Measurements from ENCODE around the gene SYNE3.

The SYNE3 gene, protein sequence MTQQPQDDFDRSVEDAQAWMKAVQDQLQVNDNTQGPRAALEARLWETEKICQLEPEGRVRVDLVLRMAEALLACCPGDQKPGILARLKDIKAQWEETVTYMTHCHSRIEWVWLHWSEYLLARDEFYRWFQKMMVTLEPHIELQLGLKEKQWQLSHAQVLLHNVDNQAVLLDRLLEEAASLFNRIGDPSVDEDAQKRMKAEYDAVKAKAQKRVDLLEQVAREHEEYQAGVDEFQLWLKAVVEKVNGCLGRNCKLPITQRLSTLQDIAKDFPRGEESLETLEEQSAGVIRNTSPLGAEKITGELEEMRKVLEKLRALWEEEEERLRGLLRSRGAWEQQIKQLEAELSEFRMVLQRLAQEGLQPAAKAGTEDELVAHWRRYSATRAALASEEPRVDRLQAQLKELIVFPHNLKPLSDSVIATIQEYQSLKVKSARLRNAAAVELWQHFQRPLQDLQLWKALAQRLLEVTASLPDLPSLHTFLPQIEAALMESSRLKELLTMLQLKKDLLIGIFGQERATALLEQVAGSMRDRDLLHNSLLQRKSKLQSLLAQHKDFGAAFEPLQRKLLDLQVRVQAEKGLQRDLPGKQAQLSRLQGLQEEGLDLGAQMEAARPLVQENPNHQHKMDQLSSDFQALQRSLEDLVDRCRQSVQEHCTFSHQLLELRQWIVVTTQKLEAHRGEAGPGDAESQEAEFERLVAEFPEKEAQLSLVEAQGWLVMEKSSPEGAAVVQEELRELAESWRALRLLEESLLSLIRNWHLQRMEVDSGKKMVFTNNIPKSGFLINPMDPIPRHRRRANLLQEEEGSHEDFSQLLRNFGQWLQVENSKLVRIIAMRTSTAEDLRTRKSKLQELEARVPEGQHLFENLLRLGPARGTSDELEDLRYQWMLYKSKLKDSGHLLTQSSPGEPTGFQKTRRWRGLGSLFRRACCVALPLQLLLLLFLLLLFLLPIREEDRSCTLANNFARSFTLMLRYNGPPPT

GRCh38 chr14:95516554-95517181 is at the start of gene SYNE3:
Gene SYNE3, minus strand, starts transcription at chr14:95516650. Its CDS starts 40,829 bp downstream, at chr14:95475821.
- no peak for DNase-seq (ENCODE audit: low spot score)

DNA sequence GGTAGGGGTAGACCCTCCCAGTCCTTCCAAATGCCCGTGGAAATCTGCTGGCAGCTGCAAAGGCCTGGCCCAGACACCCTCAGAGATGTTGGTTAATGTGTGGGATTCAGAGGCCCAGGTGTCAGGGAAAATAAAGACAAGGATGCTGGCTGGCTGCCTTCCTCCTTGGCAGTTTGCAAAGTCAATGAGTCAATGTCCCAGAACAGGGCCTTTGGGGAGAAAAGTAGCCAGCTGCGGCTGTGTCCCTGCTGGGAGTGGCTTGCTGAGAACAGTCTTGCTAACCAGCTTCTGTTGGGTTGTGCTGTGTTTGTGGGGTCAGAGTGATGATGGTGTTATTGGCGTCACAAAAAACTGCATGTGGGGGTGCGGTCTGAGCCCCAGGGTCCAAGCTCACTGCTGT is 47.6 kb upstream of the SYNE3 start:
- DNase-seq (ENCODE audit: low spot score) = no peak

DNA sequence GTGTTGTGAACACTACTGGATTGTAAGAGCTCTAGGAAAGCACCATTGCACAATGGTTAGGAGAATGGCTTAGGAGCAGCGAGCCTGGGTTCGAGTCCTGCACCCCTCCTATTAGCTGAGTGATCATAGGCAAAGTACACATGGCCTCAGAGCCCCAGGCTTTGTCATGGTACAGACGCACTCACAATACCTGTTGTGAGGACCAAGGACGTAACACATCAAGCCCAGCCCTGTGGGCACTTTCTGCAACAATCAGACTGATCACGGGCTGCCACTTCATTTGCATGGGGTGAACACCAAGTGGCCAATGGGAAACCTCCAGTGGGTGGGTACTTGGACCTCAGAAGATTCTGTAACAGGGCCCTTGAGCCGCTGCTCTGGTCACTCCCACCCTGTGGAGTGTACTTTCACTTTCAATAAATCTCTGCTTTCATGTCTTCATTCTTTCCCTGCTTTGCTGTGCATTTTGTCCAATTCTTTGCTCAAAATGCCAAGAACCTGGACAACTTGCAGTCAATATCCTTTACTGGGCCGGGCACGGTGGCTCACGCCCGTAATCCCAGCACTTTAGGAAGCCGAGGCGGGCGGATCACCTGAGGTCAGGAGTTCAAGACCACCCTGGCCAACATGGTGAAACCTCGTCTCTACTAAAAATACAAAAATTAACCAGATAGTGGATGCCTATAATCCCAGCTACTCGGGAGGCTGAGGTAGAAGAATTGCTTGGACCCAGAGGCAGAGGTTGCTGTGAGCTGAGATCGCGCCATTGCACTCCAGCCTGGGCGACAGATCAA is 46.6 kb upstream of the SYNE3 start:
- no peak for DNase-seq (ENCODE audit: low spot score)

DNA sequence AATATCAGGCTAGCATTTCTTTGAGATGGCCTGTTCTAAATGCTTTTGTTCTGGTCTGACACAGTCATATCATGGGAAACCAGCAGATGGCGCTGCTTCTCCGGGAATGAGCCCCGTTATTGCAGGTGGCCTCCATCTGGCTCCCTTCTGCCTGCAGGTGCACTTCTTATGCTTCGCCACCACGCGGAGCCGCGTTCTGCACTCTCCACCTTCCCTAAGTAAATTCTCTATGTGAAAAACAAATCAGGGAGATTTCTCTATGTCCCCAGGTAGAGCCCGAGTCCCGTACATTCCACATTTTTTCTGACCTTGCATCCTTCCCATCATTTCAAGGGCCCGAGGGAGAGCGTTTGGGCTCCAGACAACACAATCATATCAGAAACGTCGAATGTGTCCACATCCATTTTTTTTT is 44.6 kb upstream of the SYNE3 start:
- peak; percentile 67 for DNase-seq (ENCODE audit: low spot score)

GRCh38 chr14:95559203-95559602 is 42.8 kb upstream of the SYNE3 start:
- no peak for DNase-seq (ENCODE audit: low spot score)

DNA sequence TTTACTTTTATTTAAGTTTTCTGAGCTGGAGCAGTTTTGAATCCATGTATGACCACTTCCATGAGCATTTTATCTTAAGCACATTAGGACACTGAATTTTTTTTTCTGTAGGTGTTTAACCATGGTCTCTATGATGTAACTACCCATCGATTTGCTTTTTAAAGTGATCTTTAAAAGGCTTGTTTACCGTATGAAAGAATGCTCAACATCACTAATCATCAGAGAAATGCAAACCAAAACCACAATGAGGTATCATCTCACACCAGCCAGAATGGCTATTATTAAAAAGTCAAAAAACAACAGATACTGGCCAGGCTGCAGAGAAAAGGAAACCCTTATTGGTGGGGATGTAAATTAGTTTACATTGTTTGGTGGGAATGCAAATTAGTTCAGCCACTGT is 41.4 kb upstream of the SYNE3 start:
- no peak for DNase-seq (ENCODE audit: low spot score)

DNA sequence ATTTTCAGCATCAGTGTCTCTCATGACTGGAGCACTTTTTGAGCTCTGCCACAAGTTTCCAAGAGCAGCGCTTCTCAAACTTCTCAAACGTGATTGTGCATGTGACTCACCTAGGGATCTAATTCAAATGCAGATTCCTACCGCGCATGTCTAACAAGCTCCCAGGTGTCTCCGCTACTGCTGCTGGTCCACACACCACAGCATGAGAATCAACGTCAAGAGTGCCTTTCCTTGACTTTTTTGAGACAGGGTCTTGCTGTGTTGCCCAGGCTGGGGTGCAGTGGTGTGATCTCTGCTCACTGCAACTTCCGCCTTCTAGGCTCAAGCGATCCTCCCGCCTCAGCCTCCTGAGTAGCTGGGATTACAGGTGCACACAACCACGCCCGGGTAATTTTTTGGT is 40.8 kb upstream of the SYNE3 start:
- no peak for DNase-seq (ENCODE audit: low spot score)

GRCh38 chr14:95555053-95555452 is 38.6 kb upstream of the SYNE3 start:
- DNase-seq (ENCODE audit: low spot score) = no peak

DNA sequence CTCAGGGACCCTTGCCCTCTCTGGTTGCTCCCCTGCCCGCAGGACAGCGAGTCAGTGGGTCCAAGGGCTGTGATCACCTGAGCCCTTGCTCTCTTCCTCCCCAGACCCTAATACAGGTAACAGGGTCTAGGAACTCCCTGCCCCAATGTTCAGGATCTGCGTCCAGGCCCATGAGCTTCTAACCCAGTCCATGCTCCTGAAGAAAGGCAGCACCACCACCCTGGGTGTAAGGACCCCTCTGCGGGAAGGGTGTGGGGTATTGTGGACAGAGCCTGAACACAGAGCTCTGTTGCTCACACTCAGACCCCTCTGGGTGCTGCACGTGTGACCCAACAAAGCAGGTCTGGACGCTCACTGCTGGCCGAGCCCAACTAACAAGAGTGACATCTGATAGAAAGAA is 36.7 kb upstream of the SYNE3 start:
- DNase-seq (ENCODE audit: low spot score) = no peak

- no peak for DNase-seq (ENCODE audit: low spot score)
Observed at GRCh38 chr14:95551435-95551834, 35.0 kb upstream of the SYNE3 start.

- DNase-seq (ENCODE audit: low spot score) = no peak
Observed at GRCh38 chr14:95549656-95550585, 33.5 kb upstream of the SYNE3 start.

DNA sequence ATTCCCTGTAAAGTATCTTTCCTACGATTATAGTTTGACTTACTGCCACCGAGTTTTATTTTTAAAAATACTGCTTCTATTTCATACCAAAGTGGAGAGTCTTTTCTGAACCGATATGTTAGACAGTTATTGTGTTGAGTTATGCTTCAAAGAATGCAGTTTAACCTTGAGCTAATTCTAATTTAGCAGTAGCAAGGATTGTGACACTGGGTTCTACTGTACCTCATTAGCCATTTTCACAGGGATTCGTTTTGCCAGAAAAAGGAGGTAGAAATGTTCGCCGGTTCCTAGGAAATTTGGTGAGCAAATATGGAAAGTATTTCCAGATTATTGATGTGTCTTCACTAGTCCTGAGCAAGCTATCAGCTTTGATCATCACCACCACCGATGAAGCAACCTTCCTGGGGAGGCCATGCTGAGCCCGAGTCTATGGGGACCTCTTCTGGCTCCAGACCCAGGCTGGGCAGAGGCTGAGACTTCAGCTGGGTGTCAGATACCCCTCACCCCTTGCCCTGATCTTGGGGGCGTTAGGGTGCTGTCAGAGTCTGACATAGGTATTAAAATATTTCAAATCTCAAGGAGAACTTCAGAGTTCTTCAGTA is 32.0 kb upstream of the SYNE3 start:
- no peak for DNase-seq (ENCODE audit: low spot score)

DNA sequence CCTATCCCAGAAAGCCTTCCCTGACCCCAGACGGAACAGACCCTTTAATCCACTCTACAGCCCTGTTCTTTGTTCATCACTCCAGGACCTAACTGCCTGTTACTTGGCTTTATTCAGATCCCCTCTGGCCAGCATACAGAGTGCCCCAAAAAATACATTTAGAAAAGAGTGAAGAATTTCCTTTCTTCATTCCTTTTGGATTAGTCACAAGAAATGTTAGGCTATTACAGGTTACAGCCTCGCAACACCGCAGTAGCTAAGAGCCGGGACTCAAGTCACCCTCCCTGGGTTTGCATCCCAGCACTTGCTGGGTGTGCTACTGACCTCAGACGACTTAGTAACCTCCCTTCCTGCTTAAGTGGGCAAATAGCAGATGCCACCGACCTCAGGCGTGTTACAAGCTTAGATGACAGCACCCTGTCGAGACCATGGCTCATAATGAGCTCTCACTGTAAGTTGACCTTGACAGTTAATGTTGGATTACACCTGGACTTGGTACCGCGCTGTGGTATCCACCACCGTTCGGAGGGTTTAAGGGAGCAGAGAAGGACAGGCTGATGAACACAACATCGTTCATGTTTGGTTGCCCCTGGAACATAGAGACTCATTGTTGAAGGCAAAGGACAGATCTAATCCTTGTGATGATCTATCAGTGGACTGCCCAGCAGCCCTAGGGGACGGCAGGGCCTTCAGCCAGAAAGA is 31.3 kb upstream of the SYNE3 start:
- peak; percentile 51 for DNase-seq (ENCODE audit: low spot score)

DNA sequence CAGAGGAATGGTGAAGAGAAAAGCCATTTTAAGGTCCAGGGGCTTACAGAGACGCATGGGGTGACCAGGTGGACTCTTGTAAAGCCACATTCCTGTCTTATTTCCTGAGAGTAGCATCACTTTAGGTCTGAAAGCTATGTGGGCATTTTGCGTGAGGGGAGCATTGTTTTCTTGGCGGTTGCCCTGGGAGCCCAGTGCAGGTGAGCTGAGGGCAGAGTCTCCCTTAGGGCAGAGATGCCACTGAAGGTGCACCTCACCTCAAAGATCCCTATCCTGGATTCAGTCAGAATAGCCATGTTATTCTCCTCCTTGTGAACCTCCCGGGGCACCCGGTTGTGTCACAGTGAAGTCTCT is 30.8 kb upstream of the SYNE3 start:
- no peak for DNase-seq (ENCODE audit: low spot score)

DNA sequence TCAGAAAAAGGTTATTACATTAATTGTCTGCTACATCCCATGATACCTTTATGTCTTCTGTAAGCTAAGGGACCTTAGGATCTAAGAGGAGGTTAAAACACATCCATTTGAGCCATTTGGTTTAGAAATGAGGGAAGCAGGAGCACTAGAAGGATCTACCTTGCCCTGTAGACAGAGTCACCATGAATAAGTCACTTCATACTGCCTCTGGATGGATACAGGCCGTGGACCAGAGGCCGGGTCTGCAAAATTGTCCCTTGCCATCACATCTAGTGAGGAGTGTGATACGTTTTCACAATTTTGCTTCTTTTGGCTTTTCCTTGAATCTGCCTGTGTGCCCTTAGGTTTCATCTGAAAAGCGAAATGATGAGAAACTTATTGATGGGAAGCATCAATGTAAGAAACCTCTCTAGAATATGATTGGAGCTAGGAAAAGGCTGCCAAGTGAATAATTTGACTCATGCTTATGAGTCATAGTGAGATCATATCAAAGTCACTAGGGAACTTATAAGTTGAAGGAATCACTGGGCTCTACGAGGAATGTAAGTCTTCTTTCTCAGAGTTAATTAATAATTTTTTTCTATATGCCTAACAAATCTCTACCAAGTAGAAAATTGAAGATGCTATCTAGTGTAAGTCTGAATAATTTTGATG is 29.2 kb upstream of the SYNE3 start:
- peak; percentile 87 for DNase-seq (ENCODE audit: low spot score)

- DNase-seq (ENCODE audit: low spot score) = no peak
Observed at GRCh38 chr14:95544588-95544987, 28.1 kb upstream of the SYNE3 start.

DNA sequence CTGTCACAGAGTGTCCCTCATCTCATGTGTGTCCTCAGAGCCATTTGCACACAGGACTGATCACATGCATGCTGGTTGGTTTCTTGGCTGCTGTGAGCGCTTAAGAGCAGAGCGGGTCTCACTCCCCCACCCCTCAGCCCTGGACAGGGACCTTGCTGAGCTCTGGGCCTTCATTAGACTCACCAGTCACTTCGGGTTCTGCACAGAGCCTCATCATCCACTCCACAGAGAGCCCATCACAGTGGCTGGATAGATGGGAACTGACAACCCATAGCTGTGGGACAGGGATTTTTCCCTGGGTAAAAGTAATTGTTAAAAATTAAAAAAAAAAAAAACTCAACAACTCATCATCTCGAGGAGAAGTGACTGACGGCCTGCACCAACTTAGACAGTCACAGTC is 26.6 kb upstream of the SYNE3 start:
- no peak for DNase-seq (ENCODE audit: low spot score)

DNA sequence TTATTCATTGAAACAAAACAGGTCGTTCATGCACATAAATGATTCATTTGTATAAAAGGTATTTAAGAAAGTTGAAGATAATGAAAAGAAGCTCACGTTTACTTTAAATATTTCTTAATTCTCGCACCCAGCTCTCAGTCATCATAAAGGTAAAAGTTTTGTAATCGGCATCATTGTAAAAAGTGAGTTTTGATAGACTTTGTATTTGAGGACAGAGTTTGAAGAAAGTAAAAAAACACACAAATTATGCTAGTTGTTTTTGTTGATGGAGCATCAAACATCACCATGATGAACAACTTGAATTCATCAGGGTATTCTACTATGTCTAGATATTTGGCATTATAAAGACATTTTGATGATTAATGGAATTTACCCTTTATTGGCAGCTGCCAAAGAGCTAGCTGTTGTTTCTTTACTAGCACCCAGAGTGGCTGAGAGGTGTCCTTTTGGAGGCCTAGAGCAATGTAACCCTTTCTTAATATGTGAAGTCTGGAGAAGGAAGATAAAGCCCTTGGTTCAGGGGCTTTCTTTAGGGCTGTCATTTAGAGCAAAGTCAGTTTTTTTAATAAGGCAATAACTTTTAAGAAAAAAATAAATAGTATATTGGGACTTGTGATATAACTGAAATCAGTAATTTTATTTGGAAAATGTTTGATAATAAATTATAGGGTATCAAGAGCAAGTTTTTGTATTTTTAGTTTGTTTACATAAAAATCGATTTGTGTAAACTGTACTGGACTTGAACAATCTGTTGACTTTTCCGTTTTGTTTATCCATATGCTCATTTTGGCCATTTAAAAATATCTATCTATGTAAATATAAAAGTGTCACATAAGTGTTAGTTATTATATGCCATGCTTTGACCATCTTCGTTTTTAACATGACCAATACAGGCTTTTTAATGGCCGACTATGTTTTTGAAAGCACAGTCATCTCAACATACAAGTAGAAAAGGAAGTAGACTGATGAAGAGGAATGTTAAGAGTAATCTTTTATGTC is 25.8 kb upstream of the SYNE3 start:
- DNase-seq (ENCODE audit: low spot score) = no peak
